Muscle layer of duodenum (tissue), 2 donors: ENCODE results near the gene ALG14.
"Not testable (repeated sequence)": the region's sequence is repeated elsewhere in the genome, so short reads cannot be mapped to it uniquely, and the experiment has no call there.

ENCODE experiments used
- H3K27ac ChIP-seq: one replicate; pipeline ENCODE4 v1.7.0; 2013; ENCODE audit warnings: mild to moderate bottlenecking, low read length
- H3K27me3 ChIP-seq: one replicate; pipeline ENCODE4 v1.7.0; 2013; ENCODE audit warnings: low read depth, mild to moderate bottlenecking, control low read depth, low read length
- H3K36me3 ChIP-seq, 2 donors: one replicate each; pipeline ENCODE4 v1.7.0; 2013; ENCODE audit warnings: low read length in 2 of 2, control low read depth in 1 of 2, mild to moderate bottlenecking in 1 of 2; ENCODE audit not compliant: insufficient read depth in 2 of 2, control insufficient read depth in 1 of 2
- H3K4me1 ChIP-seq, 2 donors: one replicate each; pipeline ENCODE4 v1.7.0; 2013; ENCODE audit warnings: low read length in 2 of 2, mild to moderate bottlenecking in 2 of 2, control low read depth in 1 of 2, moderate library complexity in 1 of 2; ENCODE audit not compliant: insufficient read depth in 2 of 2, control insufficient read depth in 1 of 2
- H3K4me3 ChIP-seq, 2 donors: one replicate each; pipeline ENCODE4 v1.7.0; 2013; ENCODE audit warnings: low read length in 2 of 2, low read depth in 1 of 2, mild to moderate bottlenecking in 1 of 2
- H3K9me3 ChIP-seq, 2 donors: one replicate each; pipeline ENCODE4 v1.7.0; 2013; ENCODE audit warnings: low read length in 2 of 2, control low read depth in 1 of 2, mild to moderate bottlenecking in 1 of 2; ENCODE audit not compliant: control insufficient read depth in 1 of 2
- donor health status: healthy.

Gene ALG14

GRCh38 chr1:95108792-95109191, 36.0 kb upstream of the ALG14 start:
- no peak overlapping the region for H3K4me3 ChIP-seq
- no peak overlapping the region for H3K27ac ChIP-seq
- no peaks in the 10 kb centered on the region for H3K27me3 ChIP-seq
- no peaks in the 10 kb centered on the region for H3K4me1 ChIP-seq
- H3K36me3 ChIP-seq, result no peaks in the 10 kb centered on the region
- H3K9me3 ChIP-seq, result peaks cover 0 to 4% of the 10 kb centered on the region in 2 donors

GRCh38 chr1:95098196-95098595, 25.4 kb upstream of the ALG14 start:
- no peaks in the 10 kb centered on the region for H3K9me3 ChIP-seq
- H3K27me3 ChIP-seq, result no peaks in the 10 kb centered on the region
- H3K27ac ChIP-seq, result no peak overlapping the region
- no peaks in the 10 kb centered on the region for H3K4me1 ChIP-seq
- H3K4me3 ChIP-seq, result no peak overlapping the region
- no peaks in the 10 kb centered on the region for H3K36me3 ChIP-seq

- H3K9me3 ChIP-seq, result no peaks in the 10 kb centered on the region
- no peak overlapping the region for H3K4me3 ChIP-seq
- no peaks in the 10 kb centered on the region for H3K4me1 ChIP-seq
- H3K27ac ChIP-seq, result no peak overlapping the region
- no peaks in the 10 kb centered on the region for H3K27me3 ChIP-seq
- H3K36me3 ChIP-seq, result no peaks in the 10 kb centered on the region
Measured at GRCh38 chr1:95097426-95097825, 24.7 kb upstream of the ALG14 start.

- Histone ChIP-seq H3K4me3 (no peak overlapping the region), H3K9me3 (no peaks in the 10 kb centered on the region), H3K4me1 (no peaks in the 10 kb centered on the region), H3K27ac (no peak overlapping the region), H3K36me3 (no peaks in the 10 kb centered on the region), H3K27me3 (no peaks in the 10 kb centered on the region)
Measured at GRCh38 chr1:95096218-95096841, 23.6 kb upstream of the ALG14 start.

- H3K36me3 ChIP-seq, result no peaks in the 10 kb centered on the region
- no peak overlapping the region for H3K4me3 ChIP-seq
- H3K4me1 ChIP-seq, result no peaks in the 10 kb centered on the region
- H3K27me3 ChIP-seq, result no peaks in the 10 kb centered on the region
- H3K27ac ChIP-seq, result no peak overlapping the region
- H3K9me3 ChIP-seq, result no peaks in the 10 kb centered on the region
Measured at GRCh38 chr1:95095833-95096217, 23.1 kb upstream of the ALG14 start.

GRCh38 chr1:95094923-95095322, 22.2 kb upstream of the ALG14 start:
- Histone ChIP-seq H3K4me1 (no peaks in the 10 kb centered on the region), H3K9me3 (no peaks in the 10 kb centered on the region)

GRCh38 chr1:95093296-95093695, 20.5 kb upstream of the ALG14 start:
- no peaks in the 10 kb centered on the region for H3K4me1 ChIP-seq
- H3K4me3 ChIP-seq, result no peak overlapping the region

More at GRCh38 chr1:95094923-95095322, 22.2 kb upstream of the ALG14 start:
- no peak overlapping the region for H3K4me3 ChIP-seq
- H3K27me3 ChIP-seq, result no peaks in the 10 kb centered on the region
- no peaks in the 10 kb centered on the region for H3K36me3 ChIP-seq
- H3K27ac ChIP-seq, result no peak overlapping the region

GRCh38 chr1:95092891-95093290, 20.1 kb upstream of the ALG14 start:
- not testable (repeated sequence) for H3K4me3 ChIP-seq, H3K9me3 ChIP-seq, H3K27ac ChIP-seq

More at GRCh38 chr1:95093296-95093695, 20.5 kb upstream of the ALG14 start:
- no peaks in the 10 kb centered on the region for H3K27me3 ChIP-seq
- H3K36me3 ChIP-seq, result no peaks in the 10 kb centered on the region
- no peak overlapping the region for H3K27ac ChIP-seq
- no peaks in the 10 kb centered on the region for H3K9me3 ChIP-seq

GRCh38 chr1:95091290-95091689, 18.5 kb upstream of the ALG14 start:
- H3K9me3 ChIP-seq, H3K4me1 ChIP-seq, H3K36me3 ChIP-seq, H3K27me3 ChIP-seq, H3K27ac ChIP-seq, H3K4me3 ChIP-seq: not testable (repeated sequence)

More at GRCh38 chr1:95092891-95093290, 20.1 kb upstream of the ALG14 start:
- H3K27me3 ChIP-seq, H3K4me1 ChIP-seq, H3K36me3 ChIP-seq: not testable (repeated sequence)

GRCh38 chr1:95089650-95090287, 17.0 kb upstream of the ALG14 start:
- no peaks in the 10 kb centered on the region for H3K4me1 ChIP-seq
- H3K27me3 ChIP-seq, result no peaks in the 10 kb centered on the region
- no peaks in the 10 kb centered on the region for H3K36me3 ChIP-seq
- H3K4me3 ChIP-seq, result no peak overlapping the region
- H3K9me3 ChIP-seq, result no peaks in the 10 kb centered on the region
- no peak overlapping the region for H3K27ac ChIP-seq

- Histone ChIP-seq H3K36me3 (no peaks in the 10 kb centered on the region), H3K27ac (no peak overlapping the region), H3K9me3 (no peaks in the 10 kb centered on the region), H3K4me1 (no peaks in the 10 kb centered on the region), H3K27me3 (no peaks in the 10 kb centered on the region), H3K4me3 (no peak overlapping the region)
Measured at GRCh38 chr1:95088303-95088702, 15.6 kb upstream of the ALG14 start.
